ENCODE measurements around the gene ZNF157. TPM values are rescaled to one million over a fixed set of nuclear protein-coding genes. Genes with fewer than 3 reads are reported as not detected.

Gene ZNF157
- total and polyA plus RNA-seq, 2 of the 8 experiments (the other 6 are each of a cell fraction or from before 2014, with no cell fraction given): 0.67 to 2.2 TPM

DNA sequence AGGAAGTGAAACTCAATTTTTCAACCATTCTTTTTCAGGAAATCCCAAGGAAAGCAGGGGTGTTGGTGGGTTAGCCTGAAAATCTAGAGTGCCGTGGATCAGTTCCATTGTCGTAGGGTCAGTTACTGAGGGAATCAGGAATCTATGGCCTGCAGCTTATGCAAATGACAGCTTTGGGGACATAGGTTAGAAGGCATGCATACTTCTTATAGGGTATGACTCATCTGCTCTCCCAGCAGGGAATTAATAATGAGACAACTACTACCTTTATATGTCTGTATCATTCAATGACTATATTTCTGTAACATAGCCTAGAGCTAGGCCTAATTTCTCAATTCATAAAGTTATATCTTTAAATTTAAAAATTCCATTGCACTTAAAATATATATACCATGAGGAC lies 76.1 kb downstream of the ZNF157 start:
- no peak for DNase-seq (ENCODE audit: low read depth in 1 of 2, low spot score in 2 of 2)

More for the DNA sequence above, 76.1 kb downstream of the ZNF157 start:
- CTCF ChIA-PET (ENCODE audit: partially characterized antibody): interaction anchor here (0.7 kb wide), 1 partner anchor 199 kb away, joined by 3 read pairs; no protein-coding TSS in a partner anchor
- no peaks in the 10 kb centered on the region for H3K23me2 ChIP-seq (ENCODE audit: low read depth, low read length)
- no peak overlapping the region for H2BK15ac ChIP-seq (ENCODE audit: low read length)
- H3K27me3 ChIP-seq (replicated peaks in 1 of 4; ENCODE audit: control insufficient read depth in 3 of 4, extremely low read depth in 1 of 4, insufficient read depth in 3 of 4, low read length in 3 of 4): no peaks in the 10 kb centered on the region
- no peaks in the 10 kb centered on the region for H4K20me1 ChIP-seq (replicated peaks in 1 of 2; ENCODE audit: control insufficient read depth in 1 of 2, insufficient read depth in 2 of 2, low read length in 2 of 2)
- no peak overlapping the region for H3K4me2 ChIP-seq (ENCODE audit: insufficient read depth in 1 of 2, low read depth in 2 of 2, low read length in 2 of 2)
- H2BK20ac ChIP-seq (ENCODE audit: low read length): no peak overlapping the region
- no peak overlapping the region for H3K23ac ChIP-seq (ENCODE audit: insufficient read length)
- H2AK5ac ChIP-seq (ENCODE audit: low read depth, low read length): no peak overlapping the region
- H4K5ac ChIP-seq (ENCODE audit: insufficient read length, low read depth, low read length): no peak overlapping the region
- H4K8ac ChIP-seq (ENCODE audit: extremely low read depth, insufficient read depth, low read length): no peak overlapping the region
- no peak overlapping the region for H2BK12ac ChIP-seq (ENCODE audit: low read depth, low read length)
- H2AFZ ChIP-seq (ENCODE audit: low read length): no peak overlapping the region
- H3K9ac ChIP-seq (replicated peaks in 1 of 4; ENCODE audit: extremely low read depth in 1 of 4, low read depth in 3 of 4, low read length in 3 of 4): no peak overlapping the region
- no peak for FAIRE-seq
- H3K4ac ChIP-seq (replicated peaks; ENCODE audit: insufficient read length, low read depth, low read length): no peak overlapping the region
- H3K79me1 ChIP-seq (ENCODE audit: low read depth, low read length): no peaks in the 10 kb centered on the region
- H3K4me3 ChIP-seq (ENCODE audit: extremely low read depth in 1 of 4, insufficient read depth in 2 of 4, low read depth in 3 of 4, low read length in 4 of 4): no peak overlapping the region
- no peak overlapping the region for H3K56ac ChIP-seq (replicated peaks; ENCODE audit: insufficient read length, low read depth, low read length)
- peaks cover 25 to 35% of the 10 kb centered on the region in 2 experiments for H3K9me3 ChIP-seq (ENCODE audit: insufficient read depth in 2 of 2, low read depth in 1 of 2, low read length in 1 of 2)
- H2BK120ac ChIP-seq (replicated peaks; ENCODE audit: low read depth, low read length): no peak overlapping the region
- H3K4me1 ChIP-seq (replicated peaks in 1 of 4; ENCODE audit: control insufficient read depth in 3 of 4, insufficient read depth in 4 of 4, low read length in 3 of 4): no peaks in the 10 kb centered on the region
- no peak for TF ChIP-seq BCL11A (IDR thresholded peaks at IDR 0.05; ENCODE audit: low read depth in 2 of 2, low read length in 2 of 2)
- no peak overlapping the region for H3K27ac ChIP-seq (ENCODE audit: low read depth, low read length)
- 88% methylated on average over 2 of the region's 2 CpGs; no CpG with 5 or more reads in 1 of the 2 experiments for WGBS, 2 experiments (ENCODE audit: extremely low coverage in 1 of 2, insufficient coverage in 1 of 2, insufficient read length in 1 of 2, insufficient replicate concordance in 2 of 2, low coverage in 1 of 2, low lambda C conversion rate in 2 of 2, missing lambda C conversion rate in 1 of 2)
- H3K36me3 ChIP-seq (ENCODE audit: control insufficient read depth in 2 of 4, insufficient read depth in 4 of 4, low read length in 3 of 4): peaks cover 5 to 29% (median 9%) of the 10 kb centered on the region in 4 experiments; a peak in 6 of 8 replicates
- H3K79me2 ChIP-seq (ENCODE audit: control insufficient read depth in 1 of 2, insufficient read depth in 2 of 2, low read length in 2 of 2): no peaks in the 10 kb centered on the region
- no peak overlapping the region for H4K91ac ChIP-seq (replicated peaks; ENCODE audit: insufficient read length, low read length)
- POLR2A ChIA-PET (ENCODE audit: partially characterized antibody): no interaction called here
- no peak overlapping the region for H3K14ac ChIP-seq (ENCODE audit: insufficient read length)
- H2BK5ac ChIP-seq (ENCODE audit: low read depth, low read length): no peak overlapping the region
- H3K18ac ChIP-seq (ENCODE audit: extremely low read depth, low read length): no peak overlapping the region
